Activated gamma-delta T cell treated with anti-CD3 and anti-CD28 coated beads, Interleukin-2, amount 50 U/mL, for 16 hours (primary cell): ENCODE data around the gene PPP5C.
"Not testable (repeated sequence)": the region's sequence is repeated elsewhere in the genome, so short reads cannot be mapped to it uniquely, and the experiment has no call there.

Experiments used
- DNase-seq: peaks from one replicate; pipeline ENCODE4 v3.0.0-alpha.2; 2020; ENCODE audit warnings: low read depth

PPP5C gene, protein sequence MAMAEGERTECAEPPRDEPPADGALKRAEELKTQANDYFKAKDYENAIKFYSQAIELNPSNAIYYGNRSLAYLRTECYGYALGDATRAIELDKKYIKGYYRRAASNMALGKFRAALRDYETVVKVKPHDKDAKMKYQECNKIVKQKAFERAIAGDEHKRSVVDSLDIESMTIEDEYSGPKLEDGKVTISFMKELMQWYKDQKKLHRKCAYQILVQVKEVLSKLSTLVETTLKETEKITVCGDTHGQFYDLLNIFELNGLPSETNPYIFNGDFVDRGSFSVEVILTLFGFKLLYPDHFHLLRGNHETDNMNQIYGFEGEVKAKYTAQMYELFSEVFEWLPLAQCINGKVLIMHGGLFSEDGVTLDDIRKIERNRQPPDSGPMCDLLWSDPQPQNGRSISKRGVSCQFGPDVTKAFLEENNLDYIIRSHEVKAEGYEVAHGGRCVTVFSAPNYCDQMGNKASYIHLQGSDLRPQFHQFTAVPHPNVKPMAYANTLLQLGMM

GRCh38 chr19:46346821-46347571 lies at the start of gene PPP5C:
Gene PPP5C (plus strand): TSS chr19:46347087. CDS start chr19:46347097, 10 bp downstream.
- DNase-seq, result peak; percentile 77

- DNase-seq, result no peak
Measured at GRCh38 chr19:46297700-46298478, 49.0 kb upstream of the PPP5C start.

GRCh38 chr19:46298479-46299003 lies 48.3 kb upstream of the PPP5C start:
- no peak for DNase-seq

- DNase-seq, result no peak
Measured at GRCh38 chr19:46299004-46299509, 47.8 kb upstream of the PPP5C start.

DNA sequence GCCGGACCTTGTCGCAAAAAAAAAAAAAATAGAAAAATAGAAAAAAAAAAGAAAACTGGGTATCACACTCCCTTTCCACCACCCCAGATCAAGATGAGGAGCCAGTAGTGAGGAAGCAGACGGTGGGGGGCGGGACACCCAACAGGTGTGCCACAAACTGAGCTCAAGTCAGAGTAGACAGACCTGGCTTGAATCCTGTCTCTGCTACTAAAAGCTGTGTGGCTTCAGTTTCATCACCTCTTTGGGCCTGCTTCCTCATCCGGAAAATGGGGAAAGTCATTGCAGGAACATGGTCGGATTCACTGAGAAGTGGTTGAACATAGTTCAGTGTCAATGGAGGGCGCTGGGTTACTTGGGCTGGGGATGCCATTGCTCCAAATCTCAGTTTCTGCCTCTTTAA lies 47.2 kb upstream of the PPP5C start:
- DNase-seq, result no peak

DNA sequence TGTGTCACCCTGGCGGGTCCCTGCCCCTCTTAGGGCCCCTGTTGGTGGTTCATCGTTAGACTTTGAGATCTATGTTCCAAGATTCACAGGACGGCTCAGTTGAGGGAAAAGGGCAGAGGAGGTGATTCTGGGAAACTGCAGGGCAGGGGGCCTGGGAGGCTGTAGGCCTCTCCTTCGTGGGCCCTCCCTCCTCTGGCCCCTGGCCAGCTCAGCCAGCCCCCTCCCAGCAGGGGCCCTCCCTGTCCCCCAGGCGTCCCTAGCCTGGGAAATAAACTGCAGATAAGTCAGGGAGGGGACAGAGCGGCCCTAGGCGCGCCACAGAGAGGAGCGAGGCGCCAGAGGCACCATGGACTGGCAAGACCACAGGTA lies 43.6 kb upstream of the PPP5C start:
- DNase-seq, result no peak

- DNase-seq, result no peak
Measured at GRCh38 chr19:46303691-46304397, 43.0 kb upstream of the PPP5C start.

GRCh38 chr19:46306501-46306900 lies 40.4 kb upstream of the PPP5C start:
- no peak for DNase-seq

GRCh38 chr19:46308510-46308909 lies 38.4 kb upstream of the PPP5C start:
- DNase-seq, result no peak

- DNase-seq, result no peak
Measured at GRCh38 chr19:46309056-46309455, 37.8 kb upstream of the PPP5C start.

GRCh38 chr19:46311444-46311843 lies 35.4 kb upstream of the PPP5C start:
- DNase-seq, result no peak

DNA sequence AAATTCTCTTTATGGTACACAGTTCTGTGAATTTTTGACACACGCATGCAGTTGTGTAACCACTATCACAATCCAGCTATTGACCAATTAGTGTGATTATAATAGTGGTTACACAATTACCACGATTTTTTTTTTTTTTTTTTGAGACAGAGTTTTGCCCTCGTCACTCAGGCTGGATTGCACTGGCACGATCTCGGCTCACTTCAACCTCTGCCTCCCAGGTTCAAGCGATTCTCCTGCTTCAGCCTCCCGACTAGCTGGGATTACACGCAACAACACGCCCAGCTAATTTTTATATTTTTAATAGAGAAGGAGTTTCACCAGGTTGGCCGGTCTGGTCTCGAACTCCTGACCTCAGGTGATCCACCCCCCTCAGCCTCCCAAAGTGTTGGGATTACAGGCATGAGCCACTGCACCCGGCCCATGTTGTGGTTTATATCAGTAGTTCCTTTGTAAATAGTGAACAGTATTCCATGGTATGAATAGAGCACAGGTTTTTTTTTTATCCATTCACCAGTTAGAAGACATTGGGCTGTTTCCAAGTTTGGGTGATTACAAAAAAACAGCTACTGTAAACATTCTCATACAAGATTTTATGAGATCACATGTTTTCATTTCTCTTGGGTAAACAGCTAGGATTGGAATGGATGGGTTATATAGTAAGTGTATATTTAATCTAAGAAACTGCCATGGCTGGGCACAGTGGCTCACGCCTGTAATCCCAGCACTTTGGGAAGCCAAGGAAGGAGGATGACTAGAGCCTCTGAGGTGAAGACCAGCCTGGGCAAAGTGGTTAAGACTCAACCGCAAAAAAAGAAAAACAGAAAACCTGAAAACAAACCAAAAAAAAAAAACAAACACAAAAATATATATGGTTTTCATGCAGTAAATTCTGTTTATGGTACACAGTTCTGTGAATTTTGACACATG lies 33.1 kb upstream of the PPP5C start:
- DNase-seq, result not testable (repeated sequence)

- no peak for DNase-seq
Measured at GRCh38 chr19:46317339-46317738, 29.5 kb upstream of the PPP5C start.

GRCh38 chr19:46319613-46320012 lies 27.3 kb upstream of the PPP5C start:
- no peak for DNase-seq

DNA sequence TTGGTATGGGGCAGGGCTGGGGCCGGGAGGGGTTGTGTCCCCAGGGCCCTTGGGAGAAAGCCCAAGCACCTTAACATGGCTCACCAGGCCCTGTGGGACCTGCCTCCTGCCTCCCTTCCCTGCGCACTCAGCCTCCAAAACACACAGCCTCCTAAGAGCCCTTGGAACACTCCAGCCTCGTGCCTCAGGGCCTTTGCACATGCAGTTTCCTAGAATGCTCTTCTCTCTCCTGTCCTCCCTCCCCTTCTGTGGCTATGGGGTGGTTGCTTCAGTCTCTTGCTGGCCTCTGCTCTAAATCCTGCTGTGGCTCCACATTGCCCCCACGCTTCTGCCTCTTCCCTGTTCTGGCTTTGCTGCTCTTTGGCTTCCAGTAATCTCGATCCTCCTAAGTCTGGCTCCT lies 26.3 kb upstream of the PPP5C start:
- no peak for DNase-seq

- no peak for DNase-seq
Measured at GRCh38 chr19:46321653-46322052, 25.2 kb upstream of the PPP5C start.

DNA sequence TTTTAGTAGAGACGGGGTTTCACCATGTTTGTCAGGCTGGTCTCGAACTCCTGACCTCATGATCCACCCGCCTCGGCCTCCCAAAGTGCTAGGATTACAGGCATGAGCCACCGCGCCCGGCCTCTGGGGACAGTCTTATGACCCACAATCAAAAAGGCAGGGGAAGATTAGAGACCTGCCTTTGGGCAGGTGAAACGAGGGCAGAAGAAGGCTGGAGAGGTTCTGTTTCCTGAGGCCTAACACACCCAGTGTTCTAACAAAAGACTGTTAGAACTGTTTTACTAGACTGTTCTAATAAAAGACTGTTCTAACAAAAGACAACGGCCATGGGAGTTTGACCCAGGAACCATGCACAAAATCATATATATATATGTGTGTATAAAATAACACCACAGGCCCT lies 23.7 kb upstream of the PPP5C start:
- not testable (repeated sequence) for DNase-seq

- no peak for DNase-seq
Measured at GRCh38 chr19:46324277-46324676, 22.6 kb upstream of the PPP5C start.

GRCh38 chr19:46326608-46327007 lies 20.3 kb upstream of the PPP5C start:
- DNase-seq, result no peak

DNA sequence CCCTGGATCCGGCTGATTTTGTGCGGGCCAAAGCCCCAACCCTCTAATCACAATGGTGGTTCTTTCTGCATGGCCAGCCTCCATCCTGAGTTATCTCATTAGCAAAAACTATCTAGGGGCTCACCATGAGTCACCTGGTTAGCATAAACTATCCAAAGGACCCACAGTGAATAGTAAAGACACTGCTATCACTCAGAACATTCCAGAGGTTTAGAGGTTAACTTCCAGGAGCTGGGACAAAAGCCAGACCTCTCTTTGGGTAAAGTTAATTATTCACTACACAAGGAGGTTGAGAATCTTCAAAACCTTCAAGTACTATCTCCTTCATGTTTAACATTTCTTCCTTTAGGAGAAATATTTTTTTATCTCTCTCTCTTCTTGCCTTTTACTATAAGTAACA lies 18.8 kb upstream of the PPP5C start:
- DNase-seq, result no peak
